Duodenal mucosa (tissue), 2 donors: ENCODE measurements around the gene PSEN2.

Source experiments
- H3K27ac ChIP-seq: one replicate; pipeline ENCODE4 v1.7.0; 2013; ENCODE audit warnings: low read depth, low read length
- H3K27me3 ChIP-seq, 2 donors: one replicate each; pipeline ENCODE4 v1.7.0; 2013; ENCODE audit warnings: low read length in 2 of 2, control low read depth in 1 of 2; ENCODE audit not compliant: insufficient read depth in 2 of 2, control insufficient read depth in 1 of 2
- H3K36me3 ChIP-seq, 2 donors: one replicate each; pipeline ENCODE4 v1.7.0; 2013; ENCODE audit warnings: low read length in 2 of 2, control low read depth in 1 of 2; ENCODE audit not compliant: insufficient read depth in 2 of 2, control insufficient read depth in 1 of 2
- H3K4me1 ChIP-seq, 2 donors: one replicate each; pipeline ENCODE4 v1.7.0; 2013; ENCODE audit warnings: low read length in 2 of 2, control low read depth in 1 of 2; ENCODE audit not compliant: insufficient read depth in 2 of 2, control insufficient read depth in 1 of 2
- H3K4me3 ChIP-seq, 2 donors: one replicate each; pipeline ENCODE4 v1.7.0; 2013; ENCODE audit warnings: low read length in 2 of 2, low read depth in 1 of 2
- H3K9ac ChIP-seq, 2 donors: one replicate each; pipeline ENCODE4 v1.7.0; 2013; ENCODE audit warnings: low read length in 2 of 2, low read depth in 1 of 2
- H3K9me3 ChIP-seq, 2 donors: one replicate each; pipeline ENCODE4 v1.7.0; 2013; ENCODE audit warnings: low read length in 2 of 2, control low read depth in 1 of 2; ENCODE audit not compliant: control insufficient read depth in 1 of 2

Gene PSEN2

DNA sequence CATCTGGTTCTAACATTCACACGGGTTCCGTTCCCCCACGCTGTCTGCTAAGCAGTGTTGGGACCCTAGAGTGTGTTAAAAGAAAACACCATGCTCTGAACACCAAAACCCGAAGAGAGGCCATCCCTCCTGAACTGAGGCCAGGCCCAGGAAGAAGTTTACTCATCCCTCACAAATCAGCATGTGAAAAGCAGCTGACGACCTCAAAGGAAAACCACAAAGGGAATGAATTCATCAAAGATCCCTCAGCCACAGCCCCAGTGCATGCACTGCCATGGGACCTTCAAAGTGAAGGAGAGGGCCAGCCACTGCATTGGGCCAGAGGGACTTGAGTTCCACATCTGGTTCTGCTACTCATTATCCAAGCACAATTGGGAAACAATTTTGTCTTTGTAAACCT, 7.0 kb upstream of the PSEN2 start:
- Histone ChIP-seq H3K36me3 (no peaks in the 10 kb centered on the region), H3K27ac (no peak overlapping the region), H3K9ac (no peak overlapping the region), H3K4me1 (peaks cover 13 to 19% of the 10 kb centered on the region in 2 donors), H3K4me3 (no peak overlapping the region), H3K9me3 (no peaks in the 10 kb centered on the region), H3K27me3 (no peaks in the 10 kb centered on the region)

DNA sequence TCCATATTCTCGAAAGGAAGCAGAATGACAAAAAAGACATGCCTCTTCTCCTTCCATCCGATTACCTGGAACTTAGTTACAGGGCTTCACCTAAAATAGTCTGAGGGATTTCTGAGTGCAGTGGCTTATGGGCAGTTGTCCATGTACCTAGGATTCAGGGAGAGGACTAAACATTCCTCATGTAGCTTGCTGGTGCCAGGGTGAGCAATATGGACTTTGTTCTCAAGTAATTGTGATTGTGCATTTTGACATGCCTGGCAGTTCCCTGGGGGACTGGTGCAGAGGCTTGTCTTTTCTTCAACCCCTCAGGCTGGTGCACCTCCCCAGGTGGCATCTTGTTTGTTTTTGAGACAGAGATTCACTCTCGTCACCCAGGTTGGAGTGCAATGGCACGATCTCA, 6.1 kb upstream of the PSEN2 start:
- no peak overlapping the region for H3K4me3 ChIP-seq
- no peak overlapping the region for H3K27ac ChIP-seq
- H3K9ac ChIP-seq: no peak overlapping the region
- peaks cover 13 to 19% of the 10 kb centered on the region in 2 donors for H3K4me1 ChIP-seq
- H3K27me3 ChIP-seq: no peaks in the 10 kb centered on the region
- no peaks in the 10 kb centered on the region for H3K9me3 ChIP-seq
- no peaks in the 10 kb centered on the region for H3K36me3 ChIP-seq

DNA sequence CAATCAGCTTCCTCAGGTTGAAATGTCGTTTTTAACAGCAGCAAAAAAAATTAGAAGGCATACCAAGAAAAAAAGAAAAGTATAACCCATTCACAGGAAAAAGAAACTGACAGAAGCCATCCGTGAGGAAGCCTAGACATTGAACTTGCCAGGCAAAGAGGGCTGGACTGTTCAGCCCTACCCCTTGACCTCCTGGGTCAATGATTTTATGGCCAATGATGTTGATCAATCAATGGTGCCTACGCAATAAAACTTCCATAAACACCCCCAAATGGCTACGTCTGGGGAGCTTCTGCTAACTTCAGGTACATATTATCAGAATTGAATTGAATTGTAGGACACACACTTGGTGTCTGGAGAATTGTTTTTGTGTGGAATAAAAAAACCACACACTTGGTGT, 4.8 kb upstream of the PSEN2 start:
- Histone ChIP-seq H3K36me3 (no peaks in the 10 kb centered on the region), H3K9me3 (no peaks in the 10 kb centered on the region), H3K4me1 (peaks cover 13 to 19% of the 10 kb centered on the region in 2 donors), H3K9ac (no peak overlapping the region), H3K27ac (no peak overlapping the region), H3K27me3 (no peaks in the 10 kb centered on the region), H3K4me3 (no peak overlapping the region)

DNA sequence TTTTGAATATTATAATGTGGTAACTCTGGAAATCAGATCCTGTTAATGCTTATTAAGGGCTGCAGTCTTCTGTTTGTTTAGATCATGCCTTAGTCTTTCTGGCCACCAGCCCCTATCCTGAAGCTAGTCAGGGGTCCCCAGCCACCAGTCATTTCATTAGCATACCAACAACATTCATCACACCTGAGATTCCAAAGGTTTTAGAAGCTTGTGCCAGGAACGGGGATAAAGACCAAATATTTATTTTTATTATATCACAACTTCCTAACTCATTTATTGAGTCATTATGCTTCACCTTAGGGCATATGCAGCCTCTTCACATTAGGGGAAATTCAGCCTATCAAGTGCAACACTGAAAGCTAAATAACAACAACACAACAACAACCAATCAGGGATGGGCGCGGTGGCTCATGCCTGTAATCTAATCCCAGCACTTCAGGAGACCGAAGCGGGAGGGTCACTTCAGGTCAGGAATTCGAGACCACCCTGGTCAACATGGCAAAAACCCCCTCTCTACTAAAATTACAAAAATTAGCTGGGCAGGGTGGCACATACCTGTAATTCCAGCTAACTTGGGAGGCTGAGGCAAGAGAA, 2.9 kb upstream of the PSEN2 start:
- Histone ChIP-seq H3K27me3 (no peaks in the 10 kb centered on the region), H3K9me3 (no peaks in the 10 kb centered on the region)

DNA sequence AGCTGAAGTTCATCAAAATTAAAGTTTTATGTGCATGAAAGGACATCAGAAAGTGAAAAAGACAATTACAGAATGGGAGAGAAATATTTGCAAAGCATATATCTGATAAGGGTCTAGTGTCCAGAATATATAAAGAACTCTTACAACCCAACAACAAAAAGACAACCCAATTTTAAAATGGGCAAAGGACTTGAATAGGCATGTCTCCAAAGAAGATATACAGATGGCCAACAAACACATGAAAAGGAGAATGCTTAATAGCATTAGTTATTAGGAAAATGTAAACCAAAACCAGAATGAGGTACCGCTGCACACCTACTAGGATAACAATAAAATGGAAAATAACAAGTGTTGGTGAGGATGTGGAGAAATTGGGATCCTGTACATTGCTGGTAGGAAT, 1.7 kb upstream of the PSEN2 start:
- Histone ChIP-seq H3K4me1 (peaks cover 24 to 32% of the 10 kb centered on the region in 2 donors), H3K27ac (no peak overlapping the region), H3K9ac (no peak overlapping the region), H3K36me3 (no peaks in the 10 kb centered on the region), H3K9me3 (no peaks in the 10 kb centered on the region), H3K27me3 (no peaks in the 10 kb centered on the region), H3K4me3 (no peak overlapping the region)

More for the DNA sequence above, 2.9 kb upstream of the PSEN2 start:
- H3K9ac ChIP-seq: no peak overlapping the region
- no peaks in the 10 kb centered on the region for H3K36me3 ChIP-seq
- H3K4me1 ChIP-seq: peaks cover 24 to 34% of the 10 kb centered on the region in 2 donors
- H3K27ac ChIP-seq: no peak overlapping the region
- H3K4me3 ChIP-seq: no peak overlapping the region

DNA sequence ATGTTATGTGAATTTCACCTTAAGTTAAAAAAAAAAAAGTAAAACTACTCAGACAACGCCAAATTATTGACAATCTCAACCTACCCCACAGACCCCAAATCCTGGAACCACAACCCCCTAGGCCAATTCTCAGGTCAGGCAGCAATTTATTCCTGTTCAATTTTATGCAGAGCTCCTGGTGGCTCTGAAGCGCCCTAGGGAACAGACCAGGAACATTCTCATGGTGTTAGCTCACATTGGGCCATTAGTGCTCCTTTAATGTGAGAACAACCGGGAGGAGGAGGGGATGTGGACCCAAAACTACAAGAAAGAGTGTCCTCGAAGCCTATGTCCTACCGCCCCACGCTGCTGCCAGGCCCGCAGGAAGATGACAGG, 403 bp upstream of the PSEN2 start:
- Histone ChIP-seq H3K27me3 (no peaks in the 10 kb centered on the region), H3K36me3 (no peaks in the 10 kb centered on the region), H3K9ac (peak overlapping the region in 1 of 2 donors; percentile 8), H3K4me1 (peaks cover 13 to 28% of the 10 kb centered on the region in 2 donors), H3K27ac (peak overlapping the region; percentile 30), H3K9me3 (no peaks in the 10 kb centered on the region), H3K4me3 (peak overlapping the region; percentile 71 to 76)

DNA sequence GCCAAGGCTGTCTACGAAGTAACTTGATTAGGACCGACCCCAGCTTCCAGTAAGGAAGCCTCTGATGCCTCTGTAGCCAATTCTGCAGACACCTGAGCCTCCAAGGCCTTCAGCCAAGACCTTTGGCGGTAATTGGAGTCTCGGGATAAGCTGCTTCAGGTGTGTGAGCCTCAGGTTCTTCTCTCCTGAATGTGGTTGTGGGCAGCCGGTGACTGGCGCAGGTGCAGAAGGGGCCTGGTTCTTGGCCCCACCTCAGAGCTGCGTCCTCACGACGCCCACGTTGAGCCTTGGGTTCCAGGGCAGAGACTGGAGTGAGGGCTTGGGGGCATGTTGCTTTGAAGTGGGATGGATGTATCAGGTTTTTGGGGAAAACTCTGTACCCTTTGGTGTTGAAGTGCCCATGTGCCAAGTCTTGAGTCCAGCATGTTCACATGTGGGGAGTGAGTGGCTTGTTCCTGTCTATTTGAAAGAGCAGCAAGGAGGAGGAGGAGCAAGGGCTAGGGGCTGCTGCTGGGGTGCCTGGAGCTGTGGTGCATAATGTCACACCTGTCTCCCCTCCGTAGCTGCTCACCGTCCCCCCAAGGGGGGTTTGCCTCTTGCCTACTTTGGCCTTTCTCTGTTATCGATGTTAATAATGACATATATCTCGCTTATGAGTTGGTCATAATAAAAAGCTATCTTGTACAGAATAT, 1.4 kb downstream of the PSEN2 start:
- Histone ChIP-seq H3K9me3 (no peaks in the 10 kb centered on the region), H3K4me1 (peaks cover 16 to 28% of the 10 kb centered on the region in 2 donors), H3K9ac (no peak overlapping the region), H3K4me3 (peak overlapping the region; percentile 71 to 76), H3K36me3 (peaks cover 1 to 3% of the 10 kb centered on the region in 2 donors), H3K27ac (no peak overlapping the region), H3K27me3 (no peaks in the 10 kb centered on the region)

DNA sequence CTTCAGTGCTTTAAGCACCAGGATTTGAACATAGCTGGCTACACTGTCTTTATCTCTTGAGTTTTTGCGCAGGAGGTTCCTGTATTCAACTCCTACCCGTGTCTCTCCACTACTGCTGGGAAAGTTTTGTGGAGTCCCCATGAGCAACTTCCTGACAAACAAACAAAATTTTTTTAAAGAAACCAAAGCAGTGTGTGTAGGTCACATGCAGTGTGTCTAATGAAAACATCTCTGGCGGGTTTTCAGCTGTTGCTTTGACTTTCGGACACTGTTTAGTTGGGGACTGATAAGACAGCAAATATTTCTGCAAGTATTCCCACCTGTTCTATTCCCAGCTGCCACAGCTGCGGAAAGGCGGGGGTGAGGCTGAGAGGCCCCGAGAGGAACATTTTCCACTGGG, 2.0 kb downstream of the PSEN2 start:
- no peaks in the 10 kb centered on the region for H3K27me3 ChIP-seq
- H3K36me3 ChIP-seq: peaks cover 3 to 6% of the 10 kb centered on the region in 2 donors
- no peaks in the 10 kb centered on the region for H3K9me3 ChIP-seq
- H3K27ac ChIP-seq: no peak overlapping the region
- H3K4me1 ChIP-seq: peaks cover 16 to 28% of the 10 kb centered on the region in 2 donors
- H3K4me3 ChIP-seq: no peak overlapping the region
- no peak overlapping the region for H3K9ac ChIP-seq

DNA sequence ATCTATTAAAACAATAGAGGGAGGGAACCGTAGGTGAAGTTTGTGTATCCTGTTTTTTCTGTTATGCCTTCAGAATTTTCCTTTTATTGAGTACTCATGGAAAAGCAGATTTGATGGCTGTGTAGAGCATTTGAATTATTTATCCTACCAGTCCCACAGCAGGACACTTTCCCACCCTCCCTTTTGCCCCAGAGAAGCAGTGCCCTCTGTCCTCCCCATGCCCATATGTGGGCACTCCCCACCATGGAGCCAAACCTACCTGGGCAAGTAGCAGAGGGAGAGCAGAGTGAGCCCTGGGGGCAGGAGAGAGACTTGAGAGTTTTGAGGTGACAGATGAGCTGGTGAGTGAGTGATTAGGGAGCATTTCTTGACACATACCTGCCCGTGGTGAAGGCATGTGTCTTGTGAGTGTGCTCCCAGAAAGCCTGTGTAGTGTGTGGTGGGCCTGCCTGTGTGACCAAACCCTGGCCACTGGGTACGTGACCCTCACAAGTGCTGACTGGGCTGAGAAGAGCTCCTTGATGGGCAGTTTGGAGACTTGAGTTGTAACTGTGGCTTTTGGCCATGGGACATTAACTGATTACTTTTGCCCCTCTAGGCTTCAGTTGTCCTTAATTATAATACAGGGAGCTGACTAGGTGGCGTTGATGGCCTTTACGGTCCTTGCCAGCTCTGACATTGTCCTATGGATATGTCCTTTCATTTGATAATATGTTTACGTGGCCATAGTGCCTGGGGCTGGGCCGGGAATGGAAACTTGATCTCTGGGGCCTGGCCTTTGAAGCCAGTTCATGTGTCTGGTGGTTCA, 3.6 kb downstream of the PSEN2 start:
- Histone ChIP-seq H3K4me3 (no peak overlapping the region), H3K9me3 (no peaks in the 10 kb centered on the region), H3K4me1 (peaks cover 16 to 28% of the 10 kb centered on the region in 2 donors), H3K27me3 (no peaks in the 10 kb centered on the region), H3K36me3 (peaks cover 3 to 6% of the 10 kb centered on the region in 2 donors), H3K9ac (no peak overlapping the region), H3K27ac (no peak overlapping the region)
